Heart left ventricle (tissue), 16 donors: Measurements from ENCODE around the gene ITGA2. TPM values are rescaled to one million over a fixed set of nuclear protein-coding genes. Genes with fewer than 3 reads are reported as not detected.

Experiments
- ATAC-seq, 4 donors: fragments of 200-7000 bp; cut with Tn5 transposase; one replicate each; pipeline ENCODE4 v1.9.1; 2020 to 2022; ENCODE audit warnings: moderate library complexity in 4 of 4, mild to moderate bottlenecking in 3 of 4, moderate number of reproducible peaks in 1 of 4
- DNase-seq, 5 donors: peaks; one replicate each; pipeline ENCODE4 v3.0.0-alpha.2; 2020
- H3K27ac ChIP-seq, 12 donors: fragments of 200-600 bp; sonication (generic) in 4 of 12; one replicate each; pipeline versions ENCODE4 v1.5.0 to v1.8.0; 2016 to 2022; ENCODE audit warnings: mild to moderate bottlenecking in 2 of 12
- H3K27me3 ChIP-seq, 9 donors: fragments of 200-600 bp; sonication (generic) in 2 of 9; one replicate each; pipeline versions ENCODE4 v1.5.1 to v1.8.0; 2016 to 2022; ENCODE audit warnings: mild to moderate bottlenecking in 3 of 9
- H3K36me3 ChIP-seq, 9 donors: fragments of 200-600 bp; sonication (generic) in 2 of 9; one replicate each; pipeline versions ENCODE4 v1.5.0 to v1.8.0; 2018 to 2022; ENCODE audit warnings: mild to moderate bottlenecking in 2 of 9
- H3K4me1 ChIP-seq, 12 donors: fragments of 200-600 bp; sonication (generic) in 4 of 12; one replicate each; pipeline versions ENCODE4 v1.5.0 to v1.8.0; 2016 to 2022; ENCODE audit warnings: mild to moderate bottlenecking in 3 of 12
- H3K4me3 ChIP-seq, 12 donors: fragments of 200-600 bp; sonication (generic) in 4 of 12; one replicate each; pipeline versions ENCODE4 v1.5.0 to v1.8.0; 2017 to 2022; ENCODE audit warnings: mild to moderate bottlenecking in 9 of 12, moderate library complexity in 4 of 12
- H3K9me3 ChIP-seq, 12 donors: fragments of 200-600 bp; sonication (generic) in 4 of 12; one replicate each; pipeline versions ENCODE4 v1.5.0 to v1.8.0; 2016 to 2022; ENCODE audit warnings: mild to moderate bottlenecking in 1 of 12
- CTCF ChIP-seq, 12 donors: fragments of 200-600 bp; sonication (generic) in 4 of 12; IDR thresholded peaks; one replicate each; pipeline versions ENCODE4 v1.5.0 to v1.8.0; 2018 to 2022; ENCODE audit warnings: antibody characterized with exemption in 12 of 12, mild to moderate bottlenecking in 5 of 12
- POLR2A ChIP-seq, 2 donors: fragments of 450-650 bp; IDR thresholded peaks; one replicate each; pipeline ENCODE4 v1.6.1; 2017; ENCODE audit warnings: antibody characterized with exemption in 2 of 2, mild to moderate bottlenecking in 2 of 2, moderate library complexity in 2 of 2
- WGBS, 4 donors: extraction: QIAGEN DNeasy Blood & Tissue Kit in 2 of 4; methylation state at CpG; one replicate each; pipeline versions ENCODE4 v1.1.5 to v1.1.7; 2013 to 2018; 5-methylcytosine and 5-hydroxymethylcytosine counted together
- intact Hi-C, 10 donors: fragments of 100-400 bp; cut with DNase I; formaldehyde crosslinking; loops; one replicate each; pipeline versions ENCODE4 v1.11.1 to v1.14.2; 2022
- polyA plus RNA-seq, 2 donors: library from polyadenylated mRNA; stranded (reverse); fragments of 200-250 nt; gene quantifications; one replicate each; pipeline ENCODE4 v1.2.3, GENCODE V29; 2013
- total RNA-seq, 9 donors: library from RNA; depleted of rRNA in 2 of 9; stranded (reverse); fragments of >200 nt in 2 of 9; fragmentation: NEBNext Ultra II Directional in 3 of 9; extraction: Animal tissue kit (Norgen Biotek cat#: 25700) in 3 of 9; gene quantifications; one replicate each; pipeline versions ENCODE4 v1.1.0 to v1.2.4, GENCODE V29; 2016 to 2023
- donor health status: ischemic (EF 13 %, LVEDD 7.1; RV severe dilation, severe dysfunction).
- donor health status: healthy with polysubstance abuse.
- donor health status: DM: no; HTN: yes; CAD: no.
- donor health status: DM: no; HTN: no; CAD: no.
- donor health status: ischemic (EF 25% LVEDD 6.9; RV normal size, moderate dysfunction).
- donor health status: ischemic (EF 25% LVEDD 5.7; RV mildly dilated, moderate dysfunction).
- donor health status: healthy.
- donor health status: DM: yes; HTN: yes; CAD: no.
- donor health status: ischemic (EF 35%, LVEDD 5.7; RV mildly dilated, moderate dysfunction).
- donor health status: nonischemic (EF 11% LVEDD 7.7; RV severe dilation, severe dysfunction).
- donor health status: DM: yes; HTN: yes; CAD: no.
- donor health status: PGD.
- donor health status: ischemic (EF 29% LVEDD 5.4; RV normal size, mild dysfunction).
- donor health status: nonischemic (EF 23%, LVEDD 6.1; RV moderate dilation, normal function).

ITGA2 gene
- total and polyA plus RNA-seq, 11 donors = 0.23 to 10.7 (median 1.00) TPM

- Histone ChIP-seq H3K9me3 (no peaks in the 10 kb centered on the region), H3K4me1 (no peaks in the 10 kb centered on the region), H3K27me3 (no peaks in the 10 kb centered on the region), H3K27ac (no peak overlapping the region), H3K36me3 (peaks cover 0 to 92% (median 84%) of the 10 kb centered on the region in 9 donors), H3K4me3 (no peak overlapping the region)
- 71 to 79% (median 74%) methylated on average over 2 of the region's 2 CpGs for WGBS, 4 donors
- intact Hi-C loops = no loop called here
- TF ChIP-seq POLR2A (IDR thresholded peaks at IDR 0.05) = no peak
- TF ChIP-seq CTCF (IDR thresholded peaks at IDR 0.05) = no peak
- ATAC-seq = no peak
- no peak for DNase-seq
Measured at GRCh38 chr5:53100606-53101005, 111.5 kb downstream of the ITGA2 start.

- 75 to 84% (median 75%) methylated on average over 5 of the region's 5 CpGs for WGBS, 4 donors
- no peak for ATAC-seq
- Histone ChIP-seq H3K36me3 (peaks cover 0 to 63% (median 46%) of the 10 kb centered on the region in 9 donors), H3K4me1 (peaks cover 0 to 28% (median 15%) of the 10 kb centered on the region in 12 donors), H3K4me3 (no peak overlapping the region), H3K27ac (no peak overlapping the region), H3K27me3 (no peaks in the 10 kb centered on the region), H3K9me3 (no peaks in the 10 kb centered on the region)
- intact Hi-C loops = no loop called here
- DNase-seq = no peak
- no peak for TF ChIP-seq POLR2A (IDR thresholded peaks at IDR 0.05)
- no peak for TF ChIP-seq CTCF (IDR thresholded peaks at IDR 0.05)
Measured at GRCh38 chr5:53105611-53106300, 116.6 kb downstream of the ITGA2 start.

GRCh38 chr5:53109056-53109442 lies 119.9 kb downstream of the ITGA2 start:
- TF ChIP-seq CTCF (IDR thresholded peaks at IDR 0.05) (no peak), POLR2A (IDR thresholded peaks at IDR 0.05) (no peak)
- Histone ChIP-seq H3K4me1 (peaks cover 0 to 29% (median 16%) of the 10 kb centered on the region in 12 donors), H3K27ac (peak overlapping the region in 10 of 12 donors; percentile 45 to 87 (median 83)), H3K27me3 (no peaks in the 10 kb centered on the region), H3K9me3 (no peaks in the 10 kb centered on the region), H3K36me3 (peaks cover 0 to 30% (median 13%) of the 10 kb centered on the region in 9 donors), H3K4me3 (peak overlapping the region; percentile 69 to 91 (median 78))
- WGBS, 4 donors = 1% methylated on average over 11 of the region's 11 CpGs
- no peak for DNase-seq
- intact Hi-C loops = no loop called here
- peak in 2 of 4 donors; percentile 16 to 27 for ATAC-seq

- peak within 1 kb of the TSS; percentile 69 to 91 (median 78) for H3K4me3 ChIP-seq
- ATAC-seq (peak; percentile 99 to 100 (median 100)), DNase-seq (peak; percentile 90 to 97 (median 94))
- WGBS, 4 donors = 1% methylated on average over 31 to 54 of the region's 54 CpGs
- no peak for TF ChIP-seq CTCF (IDR thresholded peaks at IDR 0.05)
- peak in 1 of 2 donors; percentile 82 for TF ChIP-seq POLR2A (IDR thresholded peaks at IDR 0.05)
- peaks cover 0 to 25% (median 8%) of the 10 kb centered on the region in 9 donors for H3K36me3 ChIP-seq
- H3K27ac ChIP-seq = peak within 1 kb of the TSS; percentile 11 to 87 (median 83)
- H3K4me1 ChIP-seq = peaks cover 0 to 29% (median 16%) of the 10 kb centered on the region in 12 donors
- H3K27me3 ChIP-seq = no peaks in the 10 kb centered on the region
- intact Hi-C loops = no loop called here
- no peaks in the 10 kb centered on the region for H3K9me3 ChIP-seq
Measured at GRCh38 chr5:53109443-53110127, 120.4 kb downstream of the ITGA2 start, which contains the start of gene MOCS2. Gene MOCS2, minus strand, starts transcription at chr5:53109757. Its CDS starts 2,583 bp downstream, at chr5:53107174.
